Islet of Langerhans (tissue), 1 donor: Measurements from ENCODE around the gene NHLH2.

Experiments
- FAIRE-seq: peaks from one replicate; lab custom pipeline; 2011; peaks lifted over from hg19 to GRCh38; lab: Jason Lieb, UNC

The NHLH2 gene

GRCh38 chr1:115838431-115839028, 2.4 kb downstream of the NHLH2 start:
- FAIRE-seq = no peak

- no peak for FAIRE-seq
Measured at GRCh38 chr1:115837740-115838421, 3.0 kb downstream of the NHLH2 start.

- no peak for FAIRE-seq
Measured at GRCh38 chr1:115837341-115837739, 3.6 kb downstream of the NHLH2 start.

GRCh38 chr1:115833856-115834255, 7.1 kb downstream of the NHLH2 start:
- no peak for FAIRE-seq

GRCh38 chr1:115832651-115833050, 8.3 kb downstream of the NHLH2 start:
- FAIRE-seq = no peak

GRCh38 chr1:115830963-115831362, 10.0 kb downstream of the NHLH2 start:
- no peak for FAIRE-seq

- no peak for FAIRE-seq
Measured at GRCh38 chr1:115829947-115830346, 11.0 kb downstream of the NHLH2 start.

- FAIRE-seq = no peak
Measured at GRCh38 chr1:115829023-115829674, 11.8 kb downstream of the NHLH2 start.

- no peak for FAIRE-seq
Measured at GRCh38 chr1:115828101-115829022, 12.6 kb downstream of the NHLH2 start.

GRCh38 chr1:115827452-115828044, 13.4 kb downstream of the NHLH2 start:
- no peak for FAIRE-seq

GRCh38 chr1:115826628-115827027, 14.3 kb downstream of the NHLH2 start:
- FAIRE-seq = no peak

- FAIRE-seq = no peak
Measured at GRCh38 chr1:115822117-115822516, 18.8 kb downstream of the NHLH2 start.

- FAIRE-seq = no peak
Measured at GRCh38 chr1:115815694-115816093, 25.2 kb downstream of the NHLH2 start.

- no peak for FAIRE-seq
Measured at GRCh38 chr1:115814685-115815398, 26.1 kb downstream of the NHLH2 start.

GRCh38 chr1:115813727-115814126, 27.2 kb downstream of the NHLH2 start:
- no peak for FAIRE-seq

GRCh38 chr1:115811140-115811828, 29.6 kb downstream of the NHLH2 start:
- FAIRE-seq = no peak

GRCh38 chr1:115810609-115811008, 30.3 kb downstream of the NHLH2 start:
- no peak for FAIRE-seq

GRCh38 chr1:115809847-115810246, 31.1 kb downstream of the NHLH2 start:
- no peak for FAIRE-seq

- FAIRE-seq = no peak
Measured at GRCh38 chr1:115809076-115809475, 31.9 kb downstream of the NHLH2 start.

GRCh38 chr1:115807723-115808122, 33.2 kb downstream of the NHLH2 start:
- FAIRE-seq = peak; percentile 84

- no peak for FAIRE-seq
Measured at GRCh38 chr1:115805597-115805996, 35.3 kb downstream of the NHLH2 start.
